GM18951 (cell line): ENCODE measurements around the gene MAPK11.

Experiments used
- POLR2A ChIP-seq: IDR thresholded peaks from 4 replicates; pipeline ENCODE4 v1.6.1; 2011; ENCODE audit warnings: mild to moderate bottlenecking; ENCODE audit not compliant: insufficient read length, insufficient read depth; ENCODE audit errors: extremely low read depth
- in situ Hi-C: fragments of 300-500 bp; cut with MboI; formaldehyde crosslinking; loops from one replicate; pipeline ENCODE4 v1.12.0; 2022; ENCODE audit warnings: low sequenced_read_pairs, mixed read lengths, inconsistent platforms; ENCODE audit not compliant: unreplicated experiment

MAPK11 gene

DNA sequence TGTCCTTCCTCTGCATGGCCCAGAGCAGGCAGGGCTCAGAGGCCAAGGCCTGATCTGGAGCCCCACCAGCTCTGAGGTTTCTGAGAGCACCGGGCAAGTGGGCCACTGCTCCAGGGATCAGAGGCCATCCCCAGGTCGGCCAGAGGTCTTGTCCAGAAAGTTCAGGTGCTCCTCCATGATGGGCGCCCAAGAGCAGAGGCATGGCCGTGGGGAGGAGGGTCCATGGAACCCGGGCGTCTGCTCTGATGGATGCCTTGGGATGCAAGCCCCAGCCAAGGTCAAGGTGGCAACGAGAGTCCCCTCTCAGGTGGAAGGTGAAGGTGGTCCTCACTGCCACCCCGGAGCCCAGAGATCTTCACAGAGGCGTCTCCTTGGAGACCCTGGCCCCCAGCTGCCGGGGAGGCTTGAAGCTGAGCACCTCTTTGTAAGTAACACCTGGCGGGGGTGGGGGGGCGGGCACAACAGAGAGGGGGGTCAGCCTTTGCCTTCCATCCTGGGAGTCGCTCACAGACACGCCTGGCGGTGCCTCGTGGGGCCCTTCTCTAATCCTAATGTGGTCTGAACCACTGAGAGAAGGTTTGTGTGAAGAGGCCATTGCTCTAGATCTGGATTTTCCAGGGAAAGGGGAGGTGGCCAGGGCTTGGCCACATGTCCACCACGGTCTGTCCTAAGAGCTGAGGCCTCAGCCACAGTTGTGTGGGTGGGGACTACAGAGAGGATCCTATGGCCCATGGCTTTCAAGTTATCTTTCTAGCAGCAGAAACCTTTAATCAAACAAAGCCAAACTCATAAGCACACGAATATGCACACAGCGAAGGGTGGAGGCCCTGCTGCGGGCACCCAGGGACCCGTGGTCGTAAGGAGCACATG is 16.9 kb downstream of the MAPK11 start:
- TF ChIP-seq POLR2A, result no peak
- in situ Hi-C loops, result no loop called here

- no peak for TF ChIP-seq POLR2A
- in situ Hi-C loops, result no loop called here
These were observed 17.8 kb downstream of the MAPK11 start for GRCh38 chr22:50252082-50253045.

DNA sequence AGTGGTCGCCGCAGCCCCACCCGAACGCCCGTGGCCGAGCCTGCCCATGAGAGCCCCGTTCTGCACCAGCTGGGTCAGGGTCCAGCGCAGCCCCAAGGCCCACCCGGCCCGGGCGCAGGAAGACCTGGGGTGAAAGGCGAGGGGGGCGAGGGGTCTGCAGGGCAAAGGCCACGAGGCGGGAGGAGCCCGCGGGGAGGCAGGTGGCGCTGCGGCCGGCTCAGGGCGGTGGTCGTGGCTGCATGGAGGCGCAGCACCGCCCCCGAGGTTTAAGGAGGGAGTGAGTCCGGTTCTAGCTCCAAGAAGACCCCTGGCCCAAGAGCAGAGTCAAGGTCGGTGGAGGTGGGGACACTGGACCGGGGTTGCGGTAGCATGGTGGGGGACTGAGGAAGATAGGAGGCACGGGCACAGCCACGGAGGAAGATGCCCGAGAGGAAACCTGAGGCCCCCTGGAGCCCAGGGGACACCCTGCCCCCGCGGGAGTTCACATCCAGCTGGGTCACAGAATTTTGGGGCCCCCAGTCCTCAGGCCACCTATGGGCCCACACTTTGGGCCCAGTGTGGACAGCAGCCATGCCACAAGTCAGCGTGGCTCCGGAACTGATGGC is 18.6 kb downstream of the MAPK11 start:
- in situ Hi-C loops, result no loop called here
- TF ChIP-seq POLR2A, result no peak

- in situ Hi-C loops, result no loop called here
These were observed 19.4 kb downstream of the MAPK11 start, which contains the start of gene HDAC10 for GRCh38 chr22:50250555-50251476. Gene HDAC10, minus strand, starts transcription at chr22:50251265. Its CDS starts 233 bp downstream, at chr22:50251032.

GRCh38 chr22:50250249-50250554 is 20.0 kb downstream of the MAPK11 start:
- in situ Hi-C loops, result no loop called here

More at GRCh38 chr22:50250555-50251476, 19.4 kb downstream of the MAPK11 start, which contains the start of gene HDAC10:
- TF ChIP-seq POLR2A, result peak; percentile 79

DNA sequence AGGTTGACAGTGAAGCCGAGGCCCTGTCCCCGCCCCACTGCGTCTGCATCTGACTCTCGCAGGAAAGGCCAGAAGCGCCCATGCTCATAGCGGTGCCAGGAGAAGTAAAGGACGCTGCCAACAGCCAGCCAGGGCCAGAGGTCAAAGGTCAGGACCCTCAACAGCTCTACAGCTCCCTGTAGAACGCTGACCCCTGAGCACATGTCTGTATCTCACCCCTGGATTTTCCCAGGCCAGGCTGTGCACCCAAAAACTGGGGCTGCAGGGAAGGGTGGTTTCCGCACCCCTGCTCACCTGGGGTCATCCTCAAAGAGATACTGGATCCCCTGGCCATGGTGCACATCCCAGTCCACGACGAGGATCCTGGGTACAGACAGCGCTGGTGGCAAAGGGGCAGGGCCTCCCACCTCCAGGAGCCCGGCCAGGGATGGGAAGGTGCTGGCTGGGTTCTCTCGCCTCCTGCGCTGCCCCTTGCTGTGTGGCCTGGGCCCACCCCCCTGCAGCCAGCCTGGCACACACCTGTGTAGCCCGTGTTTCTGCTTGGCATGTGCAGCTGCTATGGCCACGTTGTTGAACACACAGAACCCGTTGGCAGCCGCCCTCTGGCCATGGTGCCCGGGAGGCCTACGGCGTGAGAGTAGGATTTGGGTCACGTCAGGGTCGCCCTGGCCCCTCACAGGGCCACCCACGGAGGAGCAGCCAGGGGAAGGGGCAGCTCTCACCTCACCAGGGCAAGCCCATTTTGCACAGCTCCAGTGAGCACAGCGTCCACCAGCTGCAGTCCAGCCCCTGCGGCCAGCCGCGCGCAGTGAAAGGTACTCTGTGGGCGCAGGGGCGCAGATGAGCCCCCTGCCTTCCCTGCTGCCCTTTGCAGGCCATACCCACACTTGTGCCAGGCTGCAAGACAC is 20.6 kb downstream of the MAPK11 start:
- TF ChIP-seq POLR2A, result peak; percentile 16
- in situ Hi-C loops, result no loop called here

More at GRCh38 chr22:50250249-50250554, 20.0 kb downstream of the MAPK11 start:
- no peak for TF ChIP-seq POLR2A

- in situ Hi-C loops, result no loop called here
- TF ChIP-seq POLR2A, result no peak
These were observed 21.7 kb downstream of the MAPK11 start for GRCh38 chr22:50248196-50249081.

DNA sequence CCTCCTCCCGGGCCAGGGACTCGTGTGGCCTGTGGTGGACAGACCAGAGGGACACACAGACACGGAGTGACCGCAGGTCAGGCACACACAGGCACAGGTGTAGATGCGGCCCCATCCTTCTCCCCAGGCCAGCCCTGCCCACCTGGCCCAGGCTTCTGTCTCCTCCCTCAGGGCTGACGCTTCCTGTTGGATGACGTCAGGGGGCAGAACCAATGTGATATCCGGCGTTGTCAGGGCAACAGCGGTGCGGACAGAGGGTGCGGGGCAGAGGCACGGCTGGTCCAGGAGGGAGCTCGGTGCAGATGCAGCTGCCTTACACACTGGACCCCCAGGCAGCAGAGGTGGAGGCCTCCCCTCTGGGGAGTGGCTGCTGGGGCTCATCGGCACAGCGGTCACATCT is 22.4 kb downstream of the MAPK11 start:
- in situ Hi-C loops, result no loop called here
- TF ChIP-seq POLR2A, result no peak

DNA sequence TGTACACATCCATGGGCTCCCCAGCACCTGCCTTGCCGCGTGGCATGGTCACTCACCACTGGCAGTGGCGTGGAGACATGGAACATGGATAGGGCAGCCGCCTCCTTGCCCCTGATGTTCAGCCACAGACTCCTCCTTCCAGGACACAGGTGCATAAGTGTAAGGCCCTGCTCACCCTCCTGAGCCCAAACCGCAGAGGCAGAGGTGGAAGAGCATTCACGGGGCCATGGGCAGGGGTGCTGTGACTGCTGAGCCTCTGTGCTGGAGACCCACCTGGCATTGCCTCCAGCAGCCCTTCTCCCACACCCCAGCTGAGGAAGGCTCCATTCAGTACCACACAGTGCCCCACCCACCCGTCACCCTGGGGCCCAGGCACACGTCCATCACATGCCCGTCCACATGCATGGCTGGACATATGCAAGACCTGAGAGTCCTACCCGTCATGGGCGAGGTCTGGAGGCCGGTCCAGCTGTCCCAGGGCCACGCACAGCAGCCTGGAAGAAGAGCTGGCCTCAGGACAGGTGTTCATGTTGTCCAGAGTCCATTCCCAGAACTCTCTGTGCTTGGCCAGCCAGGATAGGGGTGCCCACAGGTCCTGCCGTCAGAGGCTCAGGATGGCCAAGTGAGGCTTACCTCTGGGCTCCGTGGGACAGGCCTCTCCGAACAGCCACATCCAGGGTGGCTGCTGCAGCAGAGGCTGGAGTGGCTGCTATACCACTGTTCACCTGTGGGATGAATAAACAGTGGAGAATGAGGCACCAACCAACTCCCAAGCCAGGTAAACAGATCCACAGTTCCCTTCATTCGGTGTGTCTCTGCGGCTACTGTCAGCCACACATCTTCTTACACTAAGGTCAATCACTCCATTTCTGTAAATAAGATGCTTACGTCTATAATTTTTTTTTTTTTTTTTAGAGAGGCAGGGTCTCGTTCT is 23.7 kb downstream of the MAPK11 start:
- in situ Hi-C loops, result no loop called here
- no peak for TF ChIP-seq POLR2A
